GM18870 (cell line): ENCODE results near the gene SIGLEC11.
"Not testable (repeated sequence)": the region's sequence is repeated elsewhere in the genome, so short reads cannot be mapped to it uniquely, and the experiment has no call there.

ENCODE experiments used
- ATAC-seq: cut with Tn5 transposase; IDR thresholded peaks from one replicate; pipeline ENCODE4 v1.9.1; 2021; ENCODE audit warnings: moderate library complexity; ENCODE audit not compliant: unreplicated experiment

SIGLEC11 gene

GRCh38 chr19:49952906-49953305 lies 8.1 kb downstream of the SIGLEC11 start:
- no peak for ATAC-seq

DNA sequence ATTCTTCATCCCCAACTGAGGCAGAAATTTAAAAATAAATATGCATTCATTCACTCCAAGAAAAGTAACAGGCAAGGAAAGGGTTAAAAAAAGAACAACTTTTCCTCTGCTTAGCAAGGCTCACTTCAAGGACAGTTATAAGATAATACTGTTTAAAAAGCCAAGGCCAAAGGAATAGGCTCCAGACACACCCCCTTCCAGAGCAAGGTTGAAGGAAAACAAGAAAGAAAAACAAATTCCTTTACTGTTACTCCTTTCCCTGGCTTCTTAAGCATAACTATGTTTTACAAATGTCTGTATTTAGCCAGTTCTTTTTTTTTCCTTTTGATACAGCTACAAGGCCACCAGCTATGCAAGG lies 8.5 kb downstream of the SIGLEC11 start:
- ATAC-seq, result no peak

GRCh38 chr19:49951806-49952478 lies 9.0 kb downstream of the SIGLEC11 start:
- ATAC-seq, result no peak

DNA sequence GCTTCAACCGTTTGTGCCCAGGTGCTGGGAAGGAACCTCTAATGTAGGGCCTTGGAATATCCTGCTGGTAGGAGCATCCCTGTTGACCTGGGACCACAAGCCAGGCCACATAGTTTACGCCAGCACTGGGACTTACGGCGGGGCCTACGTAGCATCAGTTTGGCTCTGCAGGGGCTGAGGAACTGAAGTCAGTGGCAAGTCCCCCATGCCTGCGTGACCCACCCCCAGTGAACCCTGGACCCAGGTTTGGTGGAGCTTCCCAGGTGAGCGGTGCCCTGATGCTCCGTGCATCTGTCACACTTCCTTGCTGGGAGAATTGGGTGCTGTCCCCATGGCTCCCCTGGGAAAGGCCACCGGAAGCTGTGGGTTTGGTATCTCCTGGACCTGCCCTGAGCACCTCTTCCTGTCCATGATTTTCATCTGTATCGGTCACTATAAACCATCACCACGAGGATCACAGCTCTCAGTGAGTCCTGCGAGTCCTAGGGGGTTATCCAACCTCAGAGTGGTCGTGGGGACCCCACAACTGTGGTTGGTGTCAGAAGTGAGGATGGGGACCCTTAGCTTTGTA lies 9.9 kb downstream of the SIGLEC11 start:
- no peak for ATAC-seq

GRCh38 chr19:49950590-49950948 lies 10.4 kb downstream of the SIGLEC11 start:
- ATAC-seq, result no peak

- ATAC-seq, result no peak
Observed at GRCh38 chr19:49949742-49950589, 11.0 kb downstream of the SIGLEC11 start.

GRCh38 chr19:49946415-49946814 lies 14.6 kb downstream of the SIGLEC11 start:
- no peak for ATAC-seq

DNA sequence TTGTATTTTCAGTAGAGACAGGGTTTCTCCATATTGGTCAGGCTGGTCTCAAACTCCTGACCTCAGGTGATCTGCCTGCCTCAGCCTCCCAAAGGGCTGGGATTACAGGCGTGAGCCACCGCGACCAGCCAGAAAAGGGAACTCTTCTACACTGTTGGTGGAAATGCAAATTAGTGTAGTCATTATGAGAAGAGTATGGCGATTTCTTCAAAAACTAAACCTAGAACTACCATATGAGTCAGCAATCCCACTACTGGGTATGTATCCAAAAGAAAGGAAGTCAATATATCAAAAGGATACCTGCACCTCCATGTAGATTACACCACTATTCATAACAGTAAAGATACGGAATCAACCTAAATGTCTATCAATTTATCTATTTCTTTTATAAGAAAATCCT lies 16.4 kb downstream of the SIGLEC11 start:
- ATAC-seq, result not testable (repeated sequence)

DNA sequence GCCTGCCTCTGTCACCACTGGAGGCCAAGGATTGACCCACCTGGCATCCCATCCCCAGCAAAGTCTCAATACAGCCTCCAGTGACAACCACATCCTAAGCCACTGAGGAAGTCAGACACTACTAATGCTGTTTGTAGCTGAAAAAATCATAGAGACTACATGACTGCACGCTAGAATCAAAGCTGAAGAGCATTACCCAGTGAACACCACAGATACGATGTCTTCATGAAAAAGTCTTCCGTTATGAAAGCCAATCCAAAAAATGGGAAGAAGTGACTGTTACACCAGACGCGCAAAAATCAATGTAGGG lies 20.5 kb downstream of the SIGLEC11 start:
- no peak for ATAC-seq

DNA sequence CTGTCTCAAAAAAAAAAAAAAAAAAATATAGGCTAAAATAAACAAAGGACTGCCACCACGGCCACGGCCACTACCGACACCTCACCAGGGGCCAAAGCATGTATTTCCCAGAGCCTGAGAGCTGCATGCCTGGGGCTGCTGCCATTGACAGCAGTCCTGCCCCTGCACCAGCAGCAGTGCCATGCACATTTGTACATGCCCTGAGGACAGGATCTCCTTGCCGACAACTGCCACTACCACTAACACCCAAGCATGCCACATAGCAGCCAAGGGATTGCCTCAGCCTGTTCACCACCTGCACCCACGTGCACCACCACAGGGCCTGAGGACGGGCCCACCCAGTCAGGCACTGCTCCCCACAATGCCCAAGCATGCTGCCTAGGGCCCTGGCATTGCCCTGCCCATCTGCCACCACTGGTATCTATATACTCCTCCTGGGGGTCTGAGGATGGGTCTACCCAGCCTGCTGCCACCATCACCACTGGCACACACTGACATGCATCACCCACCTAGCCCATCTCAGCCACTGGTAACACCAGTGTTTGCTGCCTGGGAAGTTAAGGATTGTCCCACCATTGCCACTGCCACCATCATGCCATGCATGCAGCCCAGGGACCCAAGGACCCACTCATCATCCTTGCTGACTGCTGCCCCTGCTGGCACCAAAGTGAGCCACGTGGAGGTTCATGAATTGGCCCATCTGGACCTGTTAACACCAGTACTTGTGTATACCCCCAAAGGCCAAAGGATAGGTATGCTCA lies 21.1 kb downstream of the SIGLEC11 start:
- ATAC-seq, result no peak

- ATAC-seq, result no peak
Observed at GRCh38 chr19:49938662-49939061, 22.3 kb downstream of the SIGLEC11 start.

GRCh38 chr19:49937750-49938381 lies 23.1 kb downstream of the SIGLEC11 start:
- no peak for ATAC-seq

DNA sequence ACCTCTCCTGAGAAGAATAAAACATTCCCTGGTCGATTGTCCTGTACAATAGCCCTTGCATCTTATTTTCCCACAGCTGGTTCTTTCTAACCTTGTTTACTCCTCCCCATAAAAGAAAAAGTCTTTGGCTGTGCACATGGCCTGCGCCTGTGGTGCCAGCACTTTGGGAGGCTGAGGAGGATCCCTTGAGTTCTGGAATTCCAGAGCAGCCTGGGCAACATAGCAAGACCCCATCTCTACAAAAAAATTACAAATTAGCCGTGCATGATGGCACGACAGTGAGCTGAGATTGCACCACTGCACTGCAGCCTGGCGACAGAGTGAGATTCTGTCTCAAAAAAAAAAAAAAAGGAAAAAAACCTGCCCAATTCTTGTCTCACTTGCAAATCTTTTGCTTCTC lies 24.4 kb downstream of the SIGLEC11 start:
- ATAC-seq, result no peak

DNA sequence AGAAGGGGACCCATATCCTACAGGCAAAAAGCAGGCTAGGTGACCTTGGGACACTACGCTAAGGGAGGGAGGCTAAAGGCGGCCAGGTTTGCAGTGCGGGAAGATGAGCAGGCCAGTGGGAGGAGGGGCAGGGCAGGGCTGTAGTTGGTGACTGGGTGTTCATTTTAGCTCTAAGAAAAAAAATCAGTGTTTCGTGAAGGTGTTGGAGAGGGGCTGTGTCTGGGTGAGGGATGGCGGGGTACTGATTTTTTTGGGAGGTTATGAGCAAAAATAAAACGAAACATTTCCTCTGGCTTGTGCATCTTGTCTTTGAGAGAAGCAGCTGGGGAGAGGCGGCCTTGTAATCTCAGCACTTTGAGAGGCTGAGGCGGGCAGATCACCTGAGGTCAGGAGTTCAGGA lies 27.3 kb downstream of the SIGLEC11 start:
- no peak for ATAC-seq

DNA sequence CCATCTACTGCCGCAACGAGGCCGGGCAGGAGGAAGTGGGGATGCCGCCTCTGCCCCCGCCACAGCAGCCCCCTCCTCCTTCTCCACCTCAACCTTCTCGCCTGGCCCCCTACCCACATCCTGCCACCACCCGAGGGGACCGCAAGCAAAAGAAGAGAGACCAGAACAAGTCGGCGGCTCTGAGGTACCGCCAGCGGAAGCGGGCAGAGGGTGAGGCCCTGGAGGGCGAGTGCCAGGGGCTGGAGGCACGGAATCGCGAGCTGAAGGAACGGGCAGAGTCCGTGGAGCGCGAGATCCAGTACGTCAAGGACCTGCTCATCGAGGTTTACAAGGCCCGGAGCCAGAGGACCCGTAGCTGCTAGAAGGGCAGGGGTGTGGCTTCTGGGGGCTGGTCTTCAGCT lies 28.2 kb downstream of the SIGLEC11 start:
- ATAC-seq, result no peak

DNA sequence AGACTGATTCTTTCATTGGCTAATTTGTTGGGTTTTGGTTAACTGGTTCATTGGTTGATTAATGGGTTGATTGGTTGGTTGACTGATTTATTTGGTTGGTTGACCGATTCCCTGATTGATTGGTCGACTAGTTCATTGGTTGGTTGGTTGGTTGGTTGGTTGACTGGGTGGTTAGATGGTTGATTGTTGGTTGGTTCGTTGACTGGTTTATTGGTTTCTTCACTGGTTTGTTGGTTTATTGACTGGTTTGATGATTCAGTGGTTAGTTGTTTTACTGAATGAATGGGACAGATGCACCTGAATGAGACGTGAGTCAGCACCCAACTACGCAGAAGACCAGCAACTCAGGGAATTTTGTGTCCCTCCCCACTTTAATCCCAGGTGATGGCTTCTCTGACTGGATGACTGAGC lies 28.9 kb downstream of the SIGLEC11 start:
- ATAC-seq, result no peak

DNA sequence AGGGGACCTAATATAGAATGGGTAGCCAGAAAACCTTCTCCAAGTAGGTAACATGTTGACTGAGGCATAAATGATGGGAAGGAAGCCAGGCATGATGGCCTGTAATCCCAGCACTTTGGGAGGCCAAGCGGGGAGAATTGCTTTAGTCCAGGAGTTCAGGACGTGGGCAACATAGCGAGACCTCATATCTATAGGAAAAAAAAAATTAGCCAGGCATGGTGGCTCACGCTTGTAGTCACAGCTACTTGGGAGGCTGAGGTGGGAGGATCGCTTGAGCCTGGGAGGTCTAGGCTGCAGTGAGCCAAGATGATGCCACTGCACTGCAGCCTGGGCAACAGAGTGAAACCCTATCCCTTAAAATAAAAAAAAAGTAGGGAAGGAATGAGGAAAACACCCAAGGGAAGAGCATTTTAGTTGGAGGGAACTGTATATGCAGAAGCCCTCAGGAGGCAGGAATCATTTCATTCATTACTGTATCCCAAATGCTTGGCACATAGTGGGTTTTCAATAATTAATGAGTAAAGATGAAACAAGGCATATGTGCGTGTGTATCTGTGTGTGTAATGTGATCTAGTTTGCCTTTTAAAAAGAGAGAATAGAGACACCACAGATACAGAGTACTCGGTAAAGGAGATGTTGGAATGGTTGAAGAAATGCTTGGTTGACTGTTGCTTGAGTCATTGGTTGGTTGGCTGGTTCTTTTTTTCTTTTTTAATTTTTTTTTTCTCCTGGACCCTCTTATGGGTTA lies 29.5 kb downstream of the SIGLEC11 start:
- no peak for ATAC-seq

- no peak for ATAC-seq
Observed at GRCh38 chr19:49930483-49931011, 30.4 kb downstream of the SIGLEC11 start.

DNA sequence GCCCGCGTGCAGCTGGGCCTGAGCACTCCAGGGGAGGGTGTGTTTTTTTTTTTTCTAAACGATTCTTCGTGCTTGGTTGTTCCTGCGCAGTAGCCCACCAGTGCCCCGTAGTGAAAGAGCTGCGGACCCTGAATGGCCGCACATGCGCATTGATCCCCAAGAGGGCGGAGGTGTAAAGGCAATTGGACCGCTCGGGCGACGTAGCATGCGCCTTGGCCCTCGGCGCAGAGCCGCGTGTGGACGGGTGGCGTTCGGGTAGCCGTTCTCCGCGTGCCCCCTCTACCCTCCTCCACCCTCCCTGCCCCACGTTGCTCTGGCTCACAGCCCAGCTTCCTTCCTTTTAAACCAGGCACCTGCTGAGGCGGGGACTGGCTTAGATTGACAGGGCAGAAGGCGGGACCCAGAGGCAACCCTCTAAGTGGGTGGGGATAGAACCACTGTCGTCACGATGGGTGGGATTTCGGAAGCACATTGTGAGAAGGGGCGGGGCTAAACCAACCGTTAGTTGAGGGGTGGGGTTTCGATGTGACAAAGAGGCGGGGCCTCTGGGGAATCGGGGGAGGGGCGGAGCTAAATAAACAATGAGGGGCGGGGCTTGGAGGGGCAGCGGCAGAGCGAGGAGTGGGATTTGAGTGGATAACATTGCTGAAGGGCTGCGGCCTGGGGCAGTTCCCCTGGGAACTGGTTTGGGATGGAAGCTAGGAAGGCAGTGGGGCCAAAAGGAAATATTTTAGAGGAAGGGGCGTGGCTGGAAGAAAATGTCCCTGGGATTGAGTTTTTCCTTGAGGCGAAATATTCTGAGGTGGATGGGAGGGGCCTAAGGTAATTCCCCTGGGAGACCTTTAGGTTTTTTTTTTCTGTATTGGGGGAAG lies 31.1 kb downstream of the SIGLEC11 start:
- ATAC-seq, result peak; percentile 66
